ENCODE data around the gene ENPP4.

Gene ENPP4

DNA sequence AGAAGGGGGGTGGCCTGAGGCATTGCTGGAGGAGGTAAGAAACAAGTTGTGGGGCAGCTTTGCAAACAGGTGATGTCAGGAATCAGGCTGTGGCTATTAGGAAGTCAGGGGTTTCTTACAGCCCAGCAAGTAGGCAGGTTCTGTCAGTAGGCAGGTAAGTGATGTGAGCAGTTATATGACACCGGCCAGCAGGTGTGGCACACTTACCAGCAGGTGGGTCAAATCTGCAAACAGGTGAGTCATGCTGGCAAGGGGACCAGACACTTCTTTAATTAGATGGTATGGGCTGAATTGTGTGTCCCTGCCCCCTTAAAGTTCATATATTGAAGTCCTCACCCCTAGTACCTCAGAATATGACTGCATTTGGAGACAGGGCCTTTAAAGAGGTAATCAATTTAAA is 16.4 kb upstream of the ENPP4 start:
- ATAC-seq = no peak
- TF ChIP-seq ZC3H10 (CRISPR knock-in tag; IDR thresholded peaks at IDR 0.05) (no peak), ZNF8 (CRISPR knock-in tag; IDR thresholded peaks at IDR 0.05) (no peak), PPARA (CRISPR knock-in tag; IDR thresholded peaks at IDR 0.05; ENCODE audit: borderline replicate concordance) (no peak), ISL1 (CRISPR knock-in tag; IDR thresholded peaks at IDR 0.05) (no peak), CSDC2 (CRISPR knock-in tag; IDR thresholded peaks at IDR 0.05) (no peak), ZNF565 (CRISPR knock-in tag; conservative IDR thresholded peaks at IDR 0.05; ENCODE audit: low read depth) (no peak), ARNTL (CRISPR knock-in tag; IDR thresholded peaks at IDR 0.05; ENCODE audit: borderline replicate concordance, low read depth) (no peak), TOX (CRISPR knock-in tag; IDR thresholded peaks at IDR 0.05; ENCODE audit: borderline replicate concordance) (no peak), ESRRG (CRISPR knock-in tag; IDR thresholded peaks at IDR 0.05) (no peak), ZFP3 (CRISPR knock-in tag; IDR thresholded peaks at IDR 0.05) (no peak), BACH2 (CRISPR knock-in tag; IDR thresholded peaks at IDR 0.05; ENCODE audit: borderline replicate concordance) (no peak), RARB (CRISPR knock-in tag; IDR thresholded peaks at IDR 0.05) (no peak), GLIS3 (CRISPR knock-in tag; IDR thresholded peaks at IDR 0.05) (no peak)
- TF ChIP-seq, protein P1, sequence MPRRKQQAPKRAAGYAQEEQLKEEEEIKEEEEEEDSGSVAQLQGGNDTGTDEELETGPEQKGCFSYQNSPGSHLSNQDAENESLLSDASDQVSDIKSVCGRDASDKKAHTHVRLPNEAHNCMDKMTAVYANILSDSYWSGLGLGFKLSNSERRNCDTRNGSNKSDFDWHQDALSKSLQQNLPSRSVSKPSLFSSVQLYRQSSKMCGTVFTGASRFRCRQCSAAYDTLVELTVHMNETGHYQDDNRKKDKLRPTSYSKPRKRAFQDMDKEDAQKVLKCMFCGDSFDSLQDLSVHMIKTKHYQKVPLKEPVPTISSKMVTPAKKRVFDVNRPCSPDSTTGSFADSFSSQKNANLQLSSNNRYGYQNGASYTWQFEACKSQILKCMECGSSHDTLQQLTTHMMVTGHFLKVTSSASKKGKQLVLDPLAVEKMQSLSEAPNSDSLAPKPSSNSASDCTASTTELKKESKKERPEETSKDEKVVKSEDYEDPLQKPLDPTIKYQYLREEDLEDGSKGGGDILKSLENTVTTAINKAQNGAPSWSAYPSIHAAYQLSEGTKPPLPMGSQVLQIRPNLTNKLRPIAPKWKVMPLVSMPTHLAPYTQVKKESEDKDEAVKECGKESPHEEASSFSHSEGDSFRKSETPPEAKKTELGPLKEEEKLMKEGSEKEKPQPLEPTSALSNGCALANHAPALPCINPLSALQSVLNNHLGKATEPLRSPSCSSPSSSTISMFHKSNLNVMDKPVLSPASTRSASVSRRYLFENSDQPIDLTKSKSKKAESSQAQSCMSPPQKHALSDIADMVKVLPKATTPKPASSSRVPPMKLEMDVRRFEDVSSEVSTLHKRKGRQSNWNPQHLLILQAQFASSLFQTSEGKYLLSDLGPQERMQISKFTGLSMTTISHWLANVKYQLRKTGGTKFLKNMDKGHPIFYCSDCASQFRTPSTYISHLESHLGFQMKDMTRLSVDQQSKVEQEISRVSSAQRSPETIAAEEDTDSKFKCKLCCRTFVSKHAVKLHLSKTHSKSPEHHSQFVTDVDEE (CRISPR knock-in tag; IDR thresholded peaks at IDR 0.05) = no peak
- TF ChIP-seq, protein P2, sequence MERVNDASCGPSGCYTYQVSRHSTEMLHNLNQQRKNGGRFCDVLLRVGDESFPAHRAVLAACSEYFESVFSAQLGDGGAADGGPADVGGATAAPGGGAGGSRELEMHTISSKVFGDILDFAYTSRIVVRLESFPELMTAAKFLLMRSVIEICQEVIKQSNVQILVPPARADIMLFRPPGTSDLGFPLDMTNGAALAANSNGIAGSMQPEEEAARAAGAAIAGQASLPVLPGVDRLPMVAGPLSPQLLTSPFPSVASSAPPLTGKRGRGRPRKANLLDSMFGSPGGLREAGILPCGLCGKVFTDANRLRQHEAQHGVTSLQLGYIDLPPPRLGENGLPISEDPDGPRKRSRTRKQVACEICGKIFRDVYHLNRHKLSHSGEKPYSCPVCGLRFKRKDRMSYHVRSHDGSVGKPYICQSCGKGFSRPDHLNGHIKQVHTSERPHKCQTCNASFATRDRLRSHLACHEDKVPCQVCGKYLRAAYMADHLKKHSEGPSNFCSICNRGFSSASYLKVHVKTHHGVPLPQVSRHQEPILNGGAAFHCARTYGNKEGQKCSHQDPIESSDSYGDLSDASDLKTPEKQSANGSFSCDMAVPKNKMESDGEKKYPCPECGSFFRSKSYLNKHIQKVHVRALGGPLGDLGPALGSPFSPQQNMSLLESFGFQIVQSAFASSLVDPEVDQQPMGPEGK (CRISPR knock-in tag; IDR thresholded peaks at IDR 0.05; ENCODE audit: borderline replicate concordance) = no peak
- TF ChIP-seq, protein P3, sequence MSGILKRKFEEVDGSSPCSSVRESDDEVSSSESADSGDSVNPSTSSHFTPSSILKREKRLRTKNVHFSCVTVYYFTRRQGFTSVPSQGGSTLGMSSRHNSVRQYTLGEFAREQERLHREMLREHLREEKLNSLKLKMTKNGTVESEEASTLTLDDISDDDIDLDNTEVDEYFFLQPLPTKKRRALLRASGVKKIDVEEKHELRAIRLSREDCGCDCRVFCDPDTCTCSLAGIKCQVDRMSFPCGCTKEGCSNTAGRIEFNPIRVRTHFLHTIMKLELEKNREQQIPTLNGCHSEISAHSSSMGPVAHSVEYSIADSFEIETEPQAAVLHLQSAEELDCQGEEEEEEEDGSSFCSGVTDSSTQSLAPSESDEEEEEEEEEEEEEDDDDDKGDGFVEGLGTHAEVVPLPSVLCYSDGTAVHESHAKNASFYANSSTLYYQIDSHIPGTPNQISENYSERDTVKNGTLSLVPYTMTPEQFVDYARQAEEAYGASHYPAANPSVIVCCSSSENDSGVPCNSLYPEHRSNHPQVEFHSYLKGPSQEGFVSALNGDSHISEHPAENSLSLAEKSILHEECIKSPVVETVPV (CRISPR knock-in tag; IDR thresholded peaks at IDR 0.05) = no peak
- TF ChIP-seq, protein P4, sequence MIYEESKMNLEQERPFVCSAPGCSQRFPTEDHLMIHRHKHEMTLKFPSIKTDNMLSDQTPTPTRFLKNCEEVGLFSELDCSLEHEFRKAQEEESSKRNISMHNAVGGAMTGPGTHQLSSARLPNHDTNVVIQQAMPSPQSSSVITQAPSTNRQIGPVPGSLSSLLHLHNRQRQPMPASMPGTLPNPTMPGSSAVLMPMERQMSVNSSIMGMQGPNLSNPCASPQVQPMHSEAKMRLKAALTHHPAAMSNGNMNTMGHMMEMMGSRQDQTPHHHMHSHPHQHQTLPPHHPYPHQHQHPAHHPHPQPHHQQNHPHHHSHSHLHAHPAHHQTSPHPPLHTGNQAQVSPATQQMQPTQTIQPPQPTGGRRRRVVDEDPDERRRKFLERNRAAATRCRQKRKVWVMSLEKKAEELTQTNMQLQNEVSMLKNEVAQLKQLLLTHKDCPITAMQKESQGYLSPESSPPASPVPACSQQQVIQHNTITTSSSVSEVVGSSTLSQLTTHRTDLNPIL (CRISPR knock-in tag; IDR thresholded peaks at IDR 0.05; ENCODE audit: low read depth) = no peak
- TF ChIP-seq, protein P5, sequence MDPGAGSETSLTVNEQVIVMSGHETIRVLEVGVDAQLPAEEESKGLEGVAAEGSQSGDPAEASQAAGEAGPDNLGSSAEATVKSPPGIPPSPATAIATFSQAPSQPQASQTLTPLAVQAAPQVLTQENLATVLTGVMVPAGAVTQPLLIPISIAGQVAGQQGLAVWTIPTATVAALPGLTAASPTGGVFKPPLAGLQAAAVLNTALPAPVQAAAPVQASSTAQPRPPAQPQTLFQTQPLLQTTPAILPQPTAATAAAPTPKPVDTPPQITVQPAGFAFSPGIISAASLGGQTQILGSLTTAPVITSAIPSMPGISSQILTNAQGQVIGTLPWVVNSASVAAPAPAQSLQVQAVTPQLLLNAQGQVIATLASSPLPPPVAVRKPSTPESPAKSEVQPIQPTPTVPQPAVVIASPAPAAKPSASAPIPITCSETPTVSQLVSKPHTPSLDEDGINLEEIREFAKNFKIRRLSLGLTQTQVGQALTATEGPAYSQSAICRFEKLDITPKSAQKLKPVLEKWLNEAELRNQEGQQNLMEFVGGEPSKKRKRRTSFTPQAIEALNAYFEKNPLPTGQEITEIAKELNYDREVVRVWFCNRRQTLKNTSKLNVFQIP (CRISPR knock-in tag; IDR thresholded peaks at IDR 0.05; ENCODE audit: borderline replicate concordance, low read depth) = no peak

DNA sequence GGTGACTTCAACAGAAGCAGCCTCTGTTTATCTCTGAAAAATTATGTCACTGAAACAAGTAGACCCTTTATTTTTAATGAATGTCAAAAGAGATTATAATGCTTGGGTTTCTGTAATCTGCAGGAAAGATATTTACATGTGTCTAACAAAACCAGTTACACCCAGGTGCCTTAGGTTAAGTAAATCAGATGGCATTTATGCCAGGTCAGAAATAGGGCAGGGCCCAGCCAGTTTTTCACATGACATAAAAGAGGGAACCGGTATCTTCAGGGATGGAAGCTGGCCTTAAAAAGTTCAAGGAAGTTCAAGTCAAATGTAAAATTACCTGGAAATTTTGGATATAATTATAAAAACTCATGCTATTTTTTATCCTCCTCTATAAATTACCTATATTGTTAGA is 14.2 kb upstream of the ENPP4 start:
- TF ChIP-seq ZFP3 (CRISPR knock-in tag; IDR thresholded peaks at IDR 0.05) (no peak), ARNTL (CRISPR knock-in tag; IDR thresholded peaks at IDR 0.05; ENCODE audit: borderline replicate concordance, low read depth) (no peak), TOX (CRISPR knock-in tag; IDR thresholded peaks at IDR 0.05; ENCODE audit: borderline replicate concordance) (no peak), TCF4 (CRISPR knock-in tag; IDR thresholded peaks at IDR 0.05; ENCODE audit: borderline replicate concordance) (no peak), BACH2 (CRISPR knock-in tag; IDR thresholded peaks at IDR 0.05; ENCODE audit: borderline replicate concordance) (no peak), CSDC2 (CRISPR knock-in tag; IDR thresholded peaks at IDR 0.05) (no peak), ESRRG (CRISPR knock-in tag; IDR thresholded peaks at IDR 0.05) (no peak), SNAI2 (CRISPR knock-in tag; IDR thresholded peaks at IDR 0.05) (no peak), ISL1 (CRISPR knock-in tag; IDR thresholded peaks at IDR 0.05) (no peak), ZNF565 (CRISPR knock-in tag; conservative IDR thresholded peaks at IDR 0.05; ENCODE audit: low read depth) (no peak), ZC3H10 (CRISPR knock-in tag; IDR thresholded peaks at IDR 0.05) (no peak), PPARA (CRISPR knock-in tag; IDR thresholded peaks at IDR 0.05; ENCODE audit: borderline replicate concordance) (no peak), RARB (CRISPR knock-in tag; IDR thresholded peaks at IDR 0.05) (no peak)
- TF ChIP-seq, protein P1 (CRISPR knock-in tag; IDR thresholded peaks at IDR 0.05) = no peak
- TF ChIP-seq, protein P4 (CRISPR knock-in tag; IDR thresholded peaks at IDR 0.05; ENCODE audit: low read depth) = no peak
- TF ChIP-seq, protein P5 (CRISPR knock-in tag; IDR thresholded peaks at IDR 0.05; ENCODE audit: borderline replicate concordance, low read depth) = no peak
- TF ChIP-seq, protein P2 (CRISPR knock-in tag; IDR thresholded peaks at IDR 0.05; ENCODE audit: borderline replicate concordance) = no peak
- no peak for ATAC-seq

Measured in SK-N-SH treated with all-trans-retinoic acid at 6 μM for 48 hours (cell line).